ENCODE results near the gene THAP4. TPM values are rescaled to one million over a fixed set of nuclear protein-coding genes. Genes with fewer than 3 reads are reported as not detected.

Gene THAP4
- total RNA-seq, 1 experiment from 2014 or later: 88.6 TPM

- no peak for DNase-seq (ENCODE audit: low spot score)
- no peak for ATAC-seq
- Mint-ChIP-seq H3K4me3 (no peak overlapping the region), H3K27ac (no peak overlapping the region), H3K27me3 (ENCODE audit: low read depth) (peaks cover 4% of the 10 kb centered on the region; the same call in 1 of the 2 replicates), H3K4me1 (peaks cover 41% of the 10 kb centered on the region), H3K36me3 (peaks cover 6% of the 10 kb centered on the region), H3K9me3 (peaks cover 12% of the 10 kb centered on the region)
- no peak for TF ChIP-seq HMGXB4 (CRISPR knock-in tag; IDR thresholded peaks at IDR 0.05)
- TF ChIP-seq GTF2I (CRISPR knock-in tag; conservative IDR thresholded peaks at IDR 0.05): no peak
- TF ChIP-seq PREB (CRISPR knock-in tag; IDR thresholded peaks at IDR 0.05; ENCODE audit: borderline replicate concordance): no peak
- TF ChIP-seq IRF2 (CRISPR knock-in tag; IDR thresholded peaks at IDR 0.05; ENCODE audit: borderline replicate concordance, low read depth): no peak
- no peak for TF ChIP-seq MLX (CRISPR knock-in tag; IDR thresholded peaks at IDR 0.05)
- no peak for TF ChIP-seq TCF7 (CRISPR knock-in tag; IDR thresholded peaks at IDR 0.05; ENCODE audit: low read depth)
- TF ChIP-seq AR (CRISPR knock-in tag; IDR thresholded peaks at IDR 0.05): no peak
- no peak for TF ChIP-seq E2F4 (CRISPR knock-in tag; IDR thresholded peaks at IDR 0.05; ENCODE audit: borderline replicate concordance, low read depth)
- TF ChIP-seq ZNF138 (CRISPR knock-in tag; conservative IDR thresholded peaks at IDR 0.05): no peak
- TF ChIP-seq GABPB1 (CRISPR knock-in tag; IDR thresholded peaks at IDR 0.05): no peak
- TF ChIP-seq ZNF219 (CRISPR knock-in tag; IDR thresholded peaks at IDR 0.05; ENCODE audit: borderline replicate concordance): no peak
- no peak for TF ChIP-seq NFATC4 (CRISPR knock-in tag; IDR thresholded peaks at IDR 0.05)
- no peak for TF ChIP-seq ZNF396 (CRISPR knock-in tag; IDR thresholded peaks at IDR 0.05; ENCODE audit: borderline replicate concordance)
- TF ChIP-seq E2F1 (CRISPR knock-in tag; IDR thresholded peaks at IDR 0.05): no peak
- TF ChIP-seq ZNF423 (CRISPR knock-in tag; IDR thresholded peaks at IDR 0.05): no peak
- no peak for TF ChIP-seq HMGA2 (CRISPR knock-in tag; IDR thresholded peaks at IDR 0.05)
- no peak for TF ChIP-seq ZNF425 (CRISPR knock-in tag; conservative IDR thresholded peaks at IDR 0.05)
- TF ChIP-seq STAT6 (CRISPR knock-in tag; conservative IDR thresholded peaks at IDR 0.05; ENCODE audit: low read depth): no peak
- no peak for TF ChIP-seq SMAD3 (CRISPR knock-in tag; IDR thresholded peaks at IDR 0.05; ENCODE audit: borderline replicate concordance)
- TF ChIP-seq TEAD1 (CRISPR knock-in tag; IDR thresholded peaks at IDR 0.05): no peak
- ChIA-PET CTCF (no interaction called here), POLR2A (no interaction called here)
Observed at GRCh38 chr2:241553981-241554380, 83.0 kb downstream of the THAP4 start.

All from WTC11 (cell line).